GM18870 (cell line): ENCODE measurements around the gene EBI3.
A peak's percentile ranks its signal among the peaks of the same experiment; 100 is the strongest.
"Not testable (repeated sequence)": the region's sequence is repeated elsewhere in the genome, so short reads cannot be mapped to it uniquely, and the experiment has no call there.

Experiments
- ATAC-seq: cut with Tn5 transposase; IDR thresholded peaks from one replicate; pipeline ENCODE4 v1.9.1; 2021; ENCODE audit warnings: moderate library complexity; ENCODE audit not compliant: unreplicated experiment

Gene EBI3

DNA sequence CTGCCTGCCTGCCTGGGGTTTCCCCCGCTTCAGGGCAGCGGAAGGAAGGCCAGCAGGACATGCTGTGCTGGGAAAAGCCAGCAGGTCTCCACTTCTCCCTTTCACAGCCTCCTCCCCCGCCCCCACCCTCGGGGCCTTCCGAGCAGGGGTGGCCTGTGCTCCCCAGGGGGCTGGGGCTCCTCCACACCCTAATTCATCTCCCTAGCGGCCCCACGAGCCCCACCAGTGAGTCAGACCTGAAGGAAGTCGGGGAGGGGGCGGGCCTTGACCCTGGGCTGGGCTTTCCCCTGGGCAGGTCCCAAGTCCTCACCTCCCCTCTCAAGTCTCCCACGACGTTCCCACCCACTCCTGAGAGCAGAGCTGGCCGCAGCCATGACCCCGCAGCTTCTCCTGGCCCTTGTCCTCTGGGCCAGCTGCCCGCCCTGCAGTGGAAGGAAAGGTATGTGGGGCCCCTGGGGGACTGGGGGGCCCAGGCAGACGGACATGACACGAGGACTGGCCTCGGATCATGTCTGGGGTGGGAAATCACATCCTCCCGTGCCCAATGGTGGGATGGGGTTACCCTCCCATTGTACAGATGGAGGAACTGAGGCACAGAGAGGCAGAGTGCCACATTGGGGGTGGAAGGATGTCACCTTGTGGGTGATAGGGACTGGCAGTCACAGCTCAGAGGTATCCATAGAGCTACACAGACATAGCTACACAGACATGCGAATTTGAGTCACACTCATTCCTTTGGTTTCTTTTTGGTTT lies at the start of gene EBI3:
EBI3 (plus strand) TSS at position 345 of the 753 bp plus-strand sequence; CDS start at position 373, 28 bp downstream.
- peak; percentile 40 for ATAC-seq

DNA sequence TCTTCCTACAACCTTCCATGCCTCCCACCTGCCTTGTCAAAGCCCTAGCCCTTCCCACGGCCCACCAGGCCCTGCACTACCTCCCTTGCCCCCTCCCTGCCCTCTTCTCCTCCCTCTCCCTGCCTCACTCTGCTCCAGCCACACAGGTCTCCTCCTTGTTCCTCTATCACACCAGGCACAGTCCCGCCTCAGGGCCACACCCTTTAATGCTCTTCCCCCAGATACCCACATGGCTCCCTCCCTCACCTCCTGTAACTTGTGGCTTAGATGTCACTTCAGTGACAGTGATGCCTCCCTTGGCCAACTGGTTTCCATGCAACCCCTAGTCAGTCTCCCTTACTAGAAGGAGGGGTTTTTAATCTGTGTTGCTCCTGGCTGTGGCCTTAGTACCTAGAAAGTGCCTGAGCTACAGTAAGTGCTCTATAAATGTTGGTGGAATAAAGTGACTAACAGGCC lies 48.2 kb upstream of the EBI3 start:
- no peak for ATAC-seq

DNA sequence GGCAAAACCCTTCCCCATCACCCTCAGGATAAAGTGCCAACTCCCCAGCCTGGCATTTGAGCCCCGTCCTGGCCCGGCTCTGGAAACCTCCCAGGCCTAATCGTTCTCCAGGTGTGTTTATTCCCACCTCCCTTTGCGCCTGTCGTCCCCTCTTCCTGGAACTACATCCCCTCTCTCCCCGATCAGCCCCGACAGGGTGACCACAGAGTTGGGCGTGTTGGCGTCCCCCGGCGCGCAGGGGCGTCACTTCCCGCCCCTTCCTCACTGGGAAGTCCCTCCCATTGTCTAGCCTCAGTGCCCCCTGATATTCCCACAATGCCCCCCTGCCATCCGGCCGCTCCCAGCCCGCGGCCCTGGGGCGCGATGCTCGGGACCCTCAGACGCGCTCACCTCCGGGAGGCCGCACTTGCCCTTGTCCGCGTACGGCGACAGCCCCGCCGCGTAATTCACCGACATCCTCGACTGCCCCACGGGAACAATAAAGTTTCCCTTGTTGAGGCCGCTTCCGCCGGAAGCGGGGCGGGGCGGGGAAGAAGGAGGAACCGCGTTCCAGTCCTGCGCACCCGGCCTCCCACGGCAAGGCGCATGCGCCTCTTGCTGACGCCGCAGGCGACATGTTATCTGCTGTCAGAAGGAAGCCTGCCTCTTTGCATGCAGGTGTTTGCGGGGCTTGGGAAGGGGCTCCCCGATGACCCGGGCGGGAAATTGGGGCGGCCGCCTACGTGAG lies 47.1 kb upstream of the EBI3 start, which contains the start of the genes ANKRD24 and SIRT6:
ANKRD24 (plus strand) TSS at position 606 of the 727 bp plus-strand sequence. CDS start 3,737 bp downstream, outside the sequence.
SIRT6 (minus strand) TSS at position 480 of the 727 bp plus-strand sequence; CDS start at position 456, 24 bp downstream.
- ATAC-seq, result peak; percentile 57

DNA sequence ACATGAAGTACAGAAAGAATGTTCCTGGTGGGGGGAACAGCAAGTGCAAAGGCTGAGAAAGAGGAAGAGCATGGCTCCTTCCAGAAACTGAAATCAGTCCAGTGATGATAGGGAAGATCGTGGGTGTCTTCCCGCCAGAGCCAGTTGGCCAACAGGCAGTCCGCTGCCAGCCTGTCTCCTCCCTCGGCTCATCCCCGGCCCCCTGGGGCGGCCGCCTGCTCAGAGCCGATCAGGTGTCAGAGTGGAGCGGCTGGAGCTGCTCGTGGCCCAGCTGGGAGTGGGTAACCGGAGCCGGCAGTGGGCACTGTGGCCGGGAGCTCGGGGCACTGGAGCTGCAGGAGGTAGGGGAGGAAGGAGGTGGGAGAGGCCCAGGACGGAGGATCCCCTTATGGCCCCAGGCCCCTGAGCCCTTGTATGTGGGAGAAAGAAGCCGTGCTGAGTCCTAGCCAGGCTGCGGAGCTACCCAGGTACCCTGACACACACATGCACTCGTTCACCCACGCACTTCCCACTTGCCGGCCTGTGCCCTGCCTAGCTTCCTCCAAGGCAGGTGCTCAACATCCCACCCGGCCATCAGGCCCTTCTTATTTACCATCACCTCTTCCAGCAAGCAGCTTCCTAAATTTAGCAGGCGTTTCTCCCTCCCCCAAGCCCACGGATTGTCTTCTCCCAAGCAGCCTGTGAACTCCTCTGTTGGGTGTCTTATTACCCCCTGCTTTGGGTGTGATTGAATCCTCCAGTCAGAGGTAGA lies 45.2 kb upstream of the EBI3 start:
- ATAC-seq, result no peak

DNA sequence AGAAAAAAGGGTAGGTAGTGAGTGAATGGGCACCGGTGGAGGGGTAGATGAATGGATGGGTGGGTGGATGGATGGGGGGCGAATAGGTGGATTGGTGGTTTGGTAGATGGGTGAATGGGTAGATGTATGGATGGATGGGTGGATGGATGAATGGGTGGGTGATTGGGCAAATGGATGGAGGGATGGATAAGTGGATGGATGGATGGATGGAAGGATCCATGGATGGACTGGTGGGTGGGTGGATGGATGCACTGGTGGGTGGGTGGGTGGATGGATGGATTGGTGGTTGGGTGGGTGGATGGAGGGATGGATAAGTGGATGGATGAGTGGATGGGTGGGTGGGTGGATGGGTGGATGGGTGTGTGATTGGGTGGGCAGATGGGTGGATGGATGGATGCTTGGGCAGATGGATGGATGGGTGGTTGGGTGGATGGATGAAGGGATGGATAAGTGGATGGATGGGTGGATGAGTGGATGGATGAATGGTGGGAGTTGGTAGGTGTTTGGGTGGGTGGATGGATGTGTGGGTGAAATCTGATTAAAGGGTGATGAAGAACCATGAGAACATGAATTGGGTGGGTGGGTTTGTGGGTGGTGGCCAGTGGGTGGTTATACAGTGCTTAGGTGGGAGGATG lies 44.5 kb upstream of the EBI3 start:
- no peak for ATAC-seq

DNA sequence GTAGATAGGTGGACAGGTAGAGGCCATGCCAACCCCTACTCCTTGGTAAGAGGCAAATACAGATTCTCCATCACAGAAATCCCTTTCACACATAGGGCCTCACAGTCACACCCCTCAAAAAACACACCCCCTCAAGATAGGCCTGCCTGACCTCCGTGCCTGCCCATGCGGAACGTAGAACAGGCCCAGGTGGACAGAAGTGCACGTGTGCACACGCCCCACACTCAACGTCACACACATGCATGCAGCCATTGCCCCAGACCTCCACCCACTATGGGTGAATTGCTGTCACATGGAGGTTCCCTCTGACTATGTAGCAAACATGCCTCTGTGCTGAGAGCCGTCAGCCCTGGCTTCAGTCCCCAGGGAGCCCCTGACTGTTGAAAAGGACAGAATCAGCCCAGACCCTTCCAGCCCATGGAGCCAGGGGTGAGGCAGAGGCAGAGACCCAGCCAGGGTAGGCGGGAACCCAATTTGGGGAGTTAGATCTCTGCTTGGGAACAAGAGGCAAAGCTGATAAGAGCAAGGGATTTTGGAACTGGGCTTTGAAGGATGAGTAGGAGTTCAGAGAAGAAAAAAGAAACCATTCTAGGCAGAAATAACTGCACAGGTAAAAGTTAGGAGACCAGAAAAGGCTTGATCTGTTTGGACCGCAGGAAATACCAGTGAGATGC lies 43.8 kb upstream of the EBI3 start:
- ATAC-seq, result no peak

DNA sequence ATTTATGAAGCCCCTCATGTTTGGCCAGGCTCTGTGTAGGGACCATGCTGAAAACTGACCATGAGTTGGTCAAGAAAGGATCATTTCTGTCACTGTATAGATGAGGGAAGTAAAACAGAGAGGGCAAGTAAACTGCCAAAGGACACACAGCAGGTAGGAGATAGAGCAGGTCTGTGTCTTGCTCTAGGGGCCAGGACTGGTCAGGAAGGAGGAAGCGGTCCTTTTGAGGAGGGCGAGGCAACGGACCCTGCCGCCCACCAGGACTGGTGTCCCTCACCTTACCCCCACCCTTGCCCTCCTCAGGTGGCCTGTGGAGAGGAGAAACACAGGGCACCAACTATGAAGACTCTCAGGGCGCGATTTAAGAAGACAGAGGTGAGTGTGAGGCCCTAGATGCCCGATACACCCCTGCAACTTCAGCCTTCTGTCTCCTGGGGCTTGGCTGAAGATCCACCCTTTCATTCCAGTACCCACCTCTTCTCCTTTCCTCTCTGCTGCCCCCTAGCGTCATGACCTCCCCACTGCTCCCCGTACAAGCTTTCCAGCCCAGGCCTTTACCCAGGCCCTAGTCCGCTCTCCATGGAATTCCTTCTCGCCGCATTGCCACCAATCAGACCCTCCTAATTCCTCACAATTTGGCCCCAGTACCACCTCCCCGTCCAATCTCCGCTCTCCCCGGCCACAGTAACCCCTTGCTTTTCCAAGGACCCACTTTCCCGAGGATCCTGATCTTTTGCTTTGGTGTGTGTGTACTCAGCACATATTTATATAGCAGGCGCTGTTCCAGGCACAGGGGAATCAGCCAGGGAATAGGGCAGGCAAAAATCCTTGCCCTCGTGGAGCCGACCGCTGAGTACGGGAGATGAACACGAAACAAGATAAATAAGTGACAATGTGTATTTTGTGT lies 43.0 kb upstream of the EBI3 start:
- ATAC-seq, result no peak

DNA sequence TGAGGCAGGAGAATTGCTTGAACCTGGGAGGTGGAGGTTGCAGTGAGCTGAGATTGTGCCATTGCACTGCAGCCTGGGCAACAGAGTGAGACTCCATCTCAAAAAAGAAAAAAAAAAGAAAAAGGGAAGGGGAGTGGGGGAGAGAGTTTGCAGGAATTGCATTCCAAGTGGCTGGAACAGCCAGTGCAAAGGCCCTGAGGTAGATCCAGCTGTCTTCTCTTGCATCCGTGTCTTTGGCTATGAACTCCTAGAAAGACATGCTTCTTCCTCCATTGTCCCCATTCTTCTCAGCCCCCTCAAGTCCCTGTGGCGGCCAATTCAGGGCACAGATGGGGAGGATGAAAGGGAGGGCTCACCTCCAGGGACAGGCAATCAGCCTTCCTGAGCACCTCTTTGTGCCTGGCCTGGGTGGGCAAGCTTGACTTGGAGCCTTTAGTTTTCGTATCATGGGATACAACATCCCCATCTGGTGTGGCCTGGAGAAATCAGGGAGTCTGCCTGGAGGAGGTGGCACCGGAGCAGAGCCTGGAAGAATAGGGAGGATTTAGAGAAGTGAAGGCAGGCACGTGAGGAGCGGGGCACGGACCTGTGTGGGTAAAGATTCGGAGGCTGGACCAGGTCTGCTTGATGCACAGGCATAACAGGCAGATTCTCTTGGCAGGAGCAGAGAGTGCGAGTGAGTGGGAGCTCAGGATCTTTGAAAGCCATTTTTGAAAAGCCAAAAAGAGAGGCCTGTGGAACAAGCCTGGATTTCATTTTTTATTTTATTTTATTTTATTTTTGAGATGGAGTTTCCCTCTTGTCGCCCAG lies 41.8 kb upstream of the EBI3 start:
- no peak for ATAC-seq

DNA sequence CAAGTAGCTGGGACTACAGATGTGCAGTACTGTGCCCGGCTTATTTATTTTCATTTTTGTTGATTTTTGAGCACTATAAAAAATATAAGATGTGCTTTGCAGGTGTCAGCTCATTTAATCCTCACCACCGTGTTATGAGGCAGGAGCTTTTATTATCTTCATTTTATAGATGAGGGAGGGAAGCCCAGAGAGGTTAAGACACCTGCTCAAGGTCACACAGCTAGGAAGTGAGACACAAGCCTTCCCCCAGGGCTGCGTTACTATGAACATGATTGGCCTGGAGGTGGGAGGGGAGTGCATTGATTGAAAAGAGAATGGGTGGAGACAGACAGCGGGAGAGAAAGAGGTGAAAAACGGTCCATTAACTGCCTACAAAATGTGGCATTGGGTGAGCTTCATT lies 39.7 kb upstream of the EBI3 start:
- ATAC-seq, result no peak

DNA sequence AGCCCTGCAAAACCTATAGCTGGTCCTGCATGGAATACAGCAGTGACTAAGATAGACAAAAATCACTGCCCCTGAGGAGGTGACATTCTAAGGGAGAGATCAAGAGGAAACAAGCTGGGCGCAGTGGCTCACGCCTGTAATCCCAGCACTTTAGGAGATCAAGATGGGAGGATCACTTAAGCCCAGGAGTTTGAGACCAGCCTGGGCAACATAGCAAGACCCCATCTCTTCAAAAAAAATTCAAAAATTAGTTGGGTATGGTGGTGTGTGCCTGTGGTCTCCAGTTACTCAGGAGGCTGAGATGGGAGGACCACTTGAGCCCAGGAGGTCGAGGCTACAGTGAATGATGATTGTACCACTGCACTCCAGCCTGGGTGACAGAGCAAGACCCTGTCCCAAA lies 36.8 kb upstream of the EBI3 start:
- ATAC-seq, result not testable (repeated sequence)

DNA sequence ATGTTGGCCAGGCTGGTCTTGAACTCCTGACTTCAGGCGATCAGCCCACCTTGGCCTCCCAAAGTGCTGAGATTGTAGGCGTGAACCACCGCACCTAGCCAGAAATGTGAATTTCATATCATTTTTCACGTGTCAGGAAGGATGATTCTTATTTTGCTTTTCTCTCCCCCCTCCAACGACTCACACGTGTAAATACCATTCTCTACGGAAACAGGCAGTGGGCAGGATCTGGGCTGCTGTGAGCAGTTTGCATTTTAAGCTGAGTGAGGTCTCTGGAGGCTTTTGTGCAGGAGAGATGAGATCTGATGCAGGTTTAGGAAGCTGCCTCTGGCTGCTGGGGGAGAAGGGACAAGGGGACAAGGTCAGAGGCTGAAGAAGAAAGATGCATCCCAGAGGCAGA lies 35.0 kb upstream of the EBI3 start:
- ATAC-seq, result no peak

DNA sequence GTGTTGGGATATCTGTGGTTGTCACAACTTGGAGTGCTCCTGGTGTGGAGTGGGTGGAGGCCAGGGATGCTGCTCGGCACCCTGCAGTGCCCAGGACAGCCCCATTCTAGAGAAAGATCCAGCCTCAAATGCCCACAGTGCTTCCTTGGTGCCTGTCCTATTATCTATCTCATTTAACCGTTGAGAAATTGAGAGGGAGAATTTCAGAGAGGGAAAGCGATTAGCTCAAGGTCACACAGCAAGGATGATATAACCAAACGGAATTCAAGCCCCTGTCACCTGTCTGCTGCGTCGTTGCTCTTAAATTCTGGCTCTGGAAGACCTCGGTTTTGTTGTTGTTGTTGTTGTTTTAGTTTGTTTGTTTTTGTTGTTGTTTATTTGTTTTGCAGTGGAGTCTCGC lies 33.3 kb upstream of the EBI3 start:
- no peak for ATAC-seq

DNA sequence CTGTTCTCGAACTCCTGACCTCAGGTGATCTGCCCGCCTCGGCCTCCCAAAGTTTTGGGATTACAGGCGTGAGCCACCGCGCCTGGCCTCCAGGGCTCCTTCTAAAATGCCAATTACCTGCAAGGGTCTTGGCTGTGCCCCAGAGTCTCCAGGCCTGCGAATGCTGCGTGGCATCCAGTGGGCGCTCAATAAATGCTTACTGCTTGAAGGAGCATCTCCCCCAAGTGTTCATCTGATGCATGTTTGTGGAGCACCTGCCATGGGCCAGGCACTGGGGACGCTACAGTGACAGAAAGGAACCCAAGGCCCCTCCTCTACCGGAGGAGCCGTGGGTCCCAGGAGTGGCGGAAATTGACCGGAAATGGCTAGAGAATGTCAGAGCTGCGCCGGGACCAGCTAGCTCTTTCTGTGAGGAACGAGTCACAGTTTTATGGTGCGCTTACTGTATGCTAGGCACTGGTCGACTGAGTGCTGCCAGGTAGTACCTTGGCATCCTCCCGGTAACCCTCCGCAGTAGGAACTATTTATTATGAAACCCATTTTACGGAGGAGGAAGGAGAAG lies 32.7 kb upstream of the EBI3 start:
- no peak for ATAC-seq

DNA sequence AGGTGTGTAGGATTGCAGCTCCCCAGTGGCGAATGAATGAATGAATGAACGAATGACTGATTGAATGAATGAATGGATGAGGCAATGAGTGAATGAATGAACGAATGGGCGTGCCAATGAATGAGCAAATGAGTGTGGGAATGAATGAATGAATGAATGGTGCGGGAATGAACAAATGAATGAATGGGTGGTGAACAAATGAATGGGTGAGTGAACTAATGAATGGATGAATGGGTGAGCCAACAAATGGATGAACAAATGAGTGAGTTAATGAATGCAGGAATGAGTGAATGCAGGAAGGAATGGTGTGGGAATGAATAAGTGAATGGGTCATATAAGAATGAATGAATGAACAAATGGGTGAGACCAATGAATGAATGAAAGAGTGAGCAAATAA lies 32.1 kb upstream of the EBI3 start:
- no peak for ATAC-seq

DNA sequence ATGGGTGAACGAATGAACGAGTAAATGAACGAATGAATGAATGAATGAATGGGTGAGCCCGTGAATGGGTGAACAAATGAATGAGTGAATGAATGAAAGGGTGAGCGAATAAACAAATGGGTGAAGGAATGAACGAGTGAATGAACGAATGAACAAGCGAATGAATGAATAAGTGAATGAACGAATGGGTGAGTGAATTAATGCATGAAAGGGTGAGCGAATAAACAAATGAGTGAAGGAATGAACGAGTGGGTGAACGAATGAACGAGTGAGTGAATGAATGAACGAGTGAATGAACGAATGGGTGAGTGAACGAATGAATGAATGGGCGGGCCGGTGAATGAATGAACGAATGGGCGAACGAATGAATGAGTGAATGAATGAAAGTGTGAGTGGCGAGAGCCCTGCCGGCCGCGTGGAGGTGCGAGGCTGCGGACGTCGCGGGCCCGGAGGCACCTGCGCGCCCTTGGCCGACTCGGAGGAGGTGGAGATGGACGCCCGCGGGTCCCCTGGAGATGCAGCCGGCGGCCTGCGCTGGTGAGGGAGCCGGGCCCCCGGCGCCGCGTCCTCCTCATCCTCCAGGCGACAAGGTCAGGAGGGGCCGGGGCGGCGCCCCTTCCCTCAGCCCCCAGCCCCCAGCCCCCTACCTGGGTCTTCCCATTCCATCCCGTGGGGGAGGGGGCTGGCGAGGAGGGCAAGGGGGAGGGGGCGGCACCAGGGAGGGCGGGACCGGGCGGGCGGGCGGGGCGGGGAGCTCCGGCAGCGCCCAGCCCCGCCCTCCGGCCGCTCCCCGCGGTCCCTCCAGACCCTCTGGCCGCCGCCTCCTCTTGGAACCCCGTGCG lies 31.5 kb upstream of the EBI3 start:
- ATAC-seq, result no peak

DNA sequence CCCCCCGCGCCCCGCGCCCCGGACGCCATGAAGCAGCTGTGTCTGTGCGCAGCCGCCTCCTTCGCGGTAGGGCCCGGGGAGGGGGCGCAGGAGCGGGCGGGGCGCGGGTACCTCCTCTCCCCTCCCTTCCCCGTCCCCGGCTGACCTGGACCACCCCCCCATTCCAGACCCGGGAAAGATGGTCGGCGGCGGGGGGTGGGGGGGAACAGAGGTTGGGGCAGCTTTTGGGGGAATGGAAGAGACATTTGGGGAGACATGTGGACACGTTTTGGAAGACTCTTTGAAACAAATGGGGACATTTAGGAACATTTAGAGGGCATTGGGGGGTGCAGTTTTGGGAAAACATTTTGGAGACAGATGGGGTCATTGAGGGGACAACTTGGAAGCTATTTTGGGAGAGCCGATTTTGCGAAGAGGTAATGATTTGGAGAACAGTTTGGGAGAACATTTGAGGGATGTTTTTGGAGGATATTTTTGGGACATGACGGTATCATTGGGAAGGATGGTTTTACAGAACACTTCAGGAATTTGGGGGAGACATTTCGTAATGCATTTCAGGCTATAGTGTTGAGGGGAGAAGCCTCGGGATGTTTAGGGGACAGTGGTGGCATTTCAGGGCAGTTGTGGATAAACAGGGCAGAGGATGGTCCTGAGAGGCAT lies 30.7 kb upstream of the EBI3 start:
- no peak for ATAC-seq
